HG03378 (cell line): ENCODE results near the gene DCLK1.
"Not testable (repeated sequence)": the region's sequence is repeated elsewhere in the genome, so short reads cannot be mapped to it uniquely, and the experiment has no call there.

ENCODE experiments used
- ATAC-seq: cut with Tn5 transposase; IDR thresholded peaks from one replicate; pipeline ENCODE4 v1.9.1; 2021; ENCODE audit warnings: mild to moderate bottlenecking, moderate library complexity; ENCODE audit not compliant: unreplicated experiment

DCLK1 gene

DNA sequence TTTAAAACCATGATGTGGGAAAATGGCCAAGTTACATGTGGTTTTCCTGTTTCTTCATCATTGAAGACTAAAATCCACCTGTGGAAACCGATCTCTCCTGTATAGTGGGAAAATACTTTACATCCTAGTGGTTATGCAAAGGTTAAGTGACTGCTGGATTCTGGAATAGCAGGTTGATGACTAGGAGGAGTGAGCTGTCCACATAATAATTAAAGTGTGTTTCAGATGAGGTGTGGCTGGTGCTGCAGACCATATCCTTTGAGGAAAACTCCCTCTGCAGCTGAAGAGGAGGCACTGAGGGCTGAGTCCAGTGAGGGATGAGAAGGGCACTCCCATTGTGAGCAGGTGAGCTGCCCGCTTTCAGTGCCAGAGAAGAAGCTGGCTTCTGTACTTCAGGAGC is 43.2 kb downstream of the DCLK1 start:
- ATAC-seq: no peak

DNA sequence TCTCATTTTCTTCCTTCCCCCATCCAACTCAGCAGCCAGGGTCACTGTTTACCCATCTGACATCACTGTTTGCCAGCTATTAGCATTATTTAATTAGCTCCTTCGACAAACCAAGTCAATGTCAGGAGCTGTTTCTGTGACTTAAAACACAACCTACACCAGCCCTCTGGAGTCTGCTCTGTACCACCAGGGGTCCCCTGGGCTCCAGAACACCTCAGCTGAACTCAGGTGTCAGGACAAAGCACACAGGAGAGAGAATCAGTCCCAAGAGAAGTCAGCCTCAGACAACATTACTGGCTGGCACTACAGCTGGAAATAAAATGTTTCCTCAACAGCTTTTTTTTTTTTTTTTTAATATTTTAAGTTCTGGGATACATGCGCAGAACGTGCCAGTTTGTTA is 45.1 kb downstream of the DCLK1 start:
- no peak for ATAC-seq

DNA sequence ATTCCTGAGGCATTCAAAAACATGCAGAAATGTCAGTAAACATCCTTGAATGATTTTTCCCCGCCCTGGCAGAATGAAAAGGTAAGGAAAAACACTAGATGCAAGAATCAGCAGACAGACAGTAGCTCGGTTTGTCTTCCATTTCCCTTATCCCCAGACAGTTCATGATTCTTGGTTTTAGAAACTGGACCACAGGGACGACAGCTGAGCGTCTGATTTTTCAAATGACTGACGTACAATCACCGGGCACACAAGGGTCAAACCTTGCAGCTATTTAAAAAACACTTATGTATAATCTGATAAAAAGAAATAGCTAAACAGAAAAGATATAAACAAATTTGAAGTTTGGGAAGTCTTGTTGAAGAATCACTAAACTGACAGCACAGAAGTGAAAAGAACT is 47.1 kb downstream of the DCLK1 start:
- ATAC-seq: no peak

DNA sequence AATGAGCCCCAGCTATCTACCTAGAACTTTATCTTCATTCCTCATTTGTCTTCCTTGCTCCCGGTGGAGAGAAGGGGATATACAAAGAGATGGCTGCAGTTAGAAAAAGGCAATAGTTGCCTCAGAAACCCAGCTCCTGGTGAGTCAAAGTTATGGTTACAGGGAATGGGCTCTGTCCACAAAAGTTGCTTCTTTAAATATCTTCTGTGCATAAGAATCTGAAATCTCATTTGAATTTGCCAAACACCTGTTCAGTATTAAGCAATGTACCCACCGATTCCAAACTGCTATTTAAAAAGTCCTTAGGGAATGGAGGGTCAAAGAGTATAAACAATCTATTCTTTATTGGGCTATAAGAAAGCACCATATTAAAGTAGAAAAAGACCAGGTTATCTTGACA is 48.4 kb downstream of the DCLK1 start:
- ATAC-seq: no peak

DNA sequence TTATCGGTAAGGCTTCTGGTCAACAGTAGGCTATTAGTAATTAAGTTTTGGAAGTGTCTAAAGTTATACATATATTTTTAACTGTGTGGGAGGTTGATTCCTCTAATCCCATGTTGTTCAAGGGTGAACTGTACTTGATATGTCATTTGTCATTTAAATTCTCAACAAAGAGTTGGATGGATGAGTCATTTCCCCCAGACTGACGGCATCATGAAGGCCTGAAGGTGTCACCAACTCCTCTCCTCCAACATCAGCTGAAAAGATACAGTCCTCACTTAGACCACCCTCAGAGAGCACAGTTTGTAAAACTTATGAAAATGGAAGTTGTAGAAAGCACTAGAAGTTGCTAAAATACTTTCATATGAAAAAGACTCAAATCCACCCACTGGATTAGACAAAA is 48.8 kb downstream of the DCLK1 start:
- ATAC-seq: no peak

DNA sequence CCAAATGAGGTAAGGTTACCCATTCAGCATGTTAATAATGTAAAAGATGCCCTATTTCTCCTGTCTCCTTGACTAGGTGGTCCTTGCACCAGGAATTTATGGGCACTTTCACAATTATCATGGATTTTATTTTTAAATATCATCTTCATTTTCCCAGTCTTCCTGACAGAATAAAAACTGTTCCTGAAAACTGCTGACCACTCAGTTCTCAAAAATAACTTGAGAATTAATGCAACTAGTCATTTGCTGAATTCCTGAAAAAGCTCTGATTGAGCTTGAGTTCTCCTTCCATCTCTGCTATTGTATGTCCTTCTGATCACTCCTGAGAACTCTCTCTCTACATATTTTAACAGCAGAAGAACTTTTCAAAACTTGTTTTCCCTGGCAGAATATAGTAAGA is 55.0 kb downstream of the DCLK1 start:
- ATAC-seq: no peak

DNA sequence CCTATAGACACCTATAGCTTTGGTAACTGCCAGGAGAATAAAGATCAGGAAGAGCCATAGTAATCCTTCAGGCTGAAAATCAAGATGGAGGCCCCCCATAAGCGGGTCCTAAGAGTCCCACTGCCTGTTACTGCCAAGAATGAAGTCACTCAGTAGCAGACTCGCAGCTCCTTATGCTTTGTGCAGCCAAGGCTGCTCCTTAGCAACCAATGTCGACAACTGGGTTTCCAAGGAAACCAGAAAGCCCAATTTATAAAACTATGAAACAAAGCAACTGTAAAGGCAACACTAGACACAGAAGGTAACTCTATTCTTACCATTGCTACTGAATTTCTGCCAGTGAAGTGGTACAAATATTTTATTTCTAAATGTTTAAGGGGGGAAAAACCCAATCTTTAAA is 56.5 kb downstream of the DCLK1 start:
- ATAC-seq: no peak

DNA sequence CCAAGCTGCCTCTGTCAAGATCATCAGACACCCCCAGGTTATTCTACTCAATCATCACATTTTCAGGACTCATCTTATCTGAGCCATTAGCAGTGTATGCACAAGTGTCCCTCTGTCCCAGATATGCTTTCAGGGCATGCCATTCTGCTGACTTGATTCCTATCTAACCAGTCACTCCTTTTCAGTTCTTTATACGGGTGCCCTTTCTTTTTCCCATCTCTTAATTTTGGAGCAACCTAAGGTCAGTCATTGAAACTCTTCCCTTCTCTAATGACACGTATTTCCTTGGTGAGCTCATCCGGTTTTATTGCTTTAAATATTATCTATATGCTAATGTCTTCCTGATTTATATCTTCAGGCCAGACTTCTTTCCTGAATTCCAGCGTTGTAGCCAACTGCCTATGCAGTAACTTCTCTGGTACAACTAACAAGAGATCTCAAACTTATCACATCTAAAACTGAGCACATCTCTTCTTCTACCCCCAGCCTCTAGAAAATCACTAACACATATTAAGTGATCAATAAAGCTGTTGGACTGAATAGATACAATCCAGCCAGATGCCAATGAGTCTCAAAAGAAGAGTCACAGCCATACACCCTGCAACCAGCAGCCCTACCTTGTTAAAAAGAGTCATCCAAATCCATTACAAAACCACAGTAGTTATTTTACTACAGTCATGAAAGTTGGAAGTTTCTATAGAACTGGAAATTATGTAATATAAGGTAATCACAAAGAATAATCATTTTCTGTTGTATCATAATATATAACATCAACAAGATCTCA is 58.8 kb downstream of the DCLK1 start:
- no peak for ATAC-seq

DNA sequence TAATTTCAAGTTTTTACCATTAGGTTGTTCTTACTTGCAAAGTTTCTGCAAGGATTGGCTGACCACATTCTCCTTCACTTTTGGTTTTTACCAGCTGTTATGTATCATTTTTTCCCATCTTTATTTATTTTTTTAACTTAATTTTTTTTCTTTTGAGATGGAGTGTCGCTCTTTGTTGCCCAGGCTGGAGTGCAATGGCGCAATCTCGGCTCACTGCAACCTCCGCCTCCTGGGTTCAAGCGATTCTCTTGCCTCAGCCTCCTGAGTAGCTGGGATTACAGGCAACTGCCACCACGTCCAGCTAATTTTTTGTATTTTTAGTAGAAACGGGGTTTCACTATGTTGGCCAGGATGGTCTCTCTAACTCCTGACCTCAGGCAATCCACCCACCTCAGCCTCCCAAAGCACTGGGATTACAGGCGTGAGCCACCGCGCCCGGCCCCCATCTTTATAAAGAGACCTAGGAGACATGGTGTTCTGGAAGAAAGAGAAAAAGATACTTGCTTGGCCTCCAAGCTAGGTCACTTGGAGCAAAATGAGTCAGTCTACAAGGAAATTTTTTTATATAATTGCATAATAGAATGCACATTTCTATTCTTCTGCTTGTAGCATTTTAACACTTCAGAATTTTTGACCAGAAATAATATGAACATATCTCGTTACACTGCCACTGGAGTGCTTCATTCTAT is 60.5 kb downstream of the DCLK1 start:
- ATAC-seq: not testable (repeated sequence)

DNA sequence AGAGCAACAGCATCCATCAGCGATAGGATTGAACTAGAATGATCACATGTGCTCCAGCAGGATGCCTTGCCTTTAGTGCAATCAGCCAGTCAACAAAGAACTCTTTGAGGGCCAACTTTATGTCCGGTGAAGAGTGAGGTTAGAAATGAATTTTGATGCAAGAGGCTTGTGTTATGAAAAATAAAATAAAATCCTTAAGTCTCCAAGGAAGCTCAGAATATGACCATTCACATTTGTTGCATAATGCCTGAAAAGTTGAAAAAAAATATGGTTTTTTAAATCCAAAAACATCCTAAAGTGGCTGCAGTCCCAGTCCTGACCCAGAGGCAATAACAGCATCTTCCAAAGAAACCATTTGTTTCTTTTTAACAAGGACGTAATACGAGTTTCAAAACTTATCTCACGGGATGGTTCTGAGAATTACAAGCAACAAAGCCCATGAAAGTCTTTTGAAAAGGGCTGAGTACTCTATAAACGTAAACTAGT is 61.3 kb downstream of the DCLK1 start:
- no peak for ATAC-seq

DNA sequence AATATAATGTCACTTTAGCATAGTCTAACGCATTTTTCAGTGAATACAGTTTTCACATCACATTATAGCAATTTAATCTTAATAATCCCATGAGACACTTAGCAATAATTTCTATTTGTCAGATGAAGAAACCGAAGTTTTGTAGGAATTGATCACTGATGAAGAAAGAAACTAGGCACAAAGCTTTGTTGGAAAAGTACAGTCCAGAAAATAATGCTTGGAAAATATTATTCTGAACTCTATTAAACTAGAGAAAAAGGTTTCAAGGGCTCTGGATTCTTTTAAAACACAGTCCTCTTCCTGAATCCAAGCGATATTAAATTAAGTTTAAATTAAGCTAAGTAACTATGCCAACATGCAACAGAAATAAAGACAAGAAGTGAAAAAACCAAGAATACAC is 62.2 kb downstream of the DCLK1 start:
- no peak for ATAC-seq

DNA sequence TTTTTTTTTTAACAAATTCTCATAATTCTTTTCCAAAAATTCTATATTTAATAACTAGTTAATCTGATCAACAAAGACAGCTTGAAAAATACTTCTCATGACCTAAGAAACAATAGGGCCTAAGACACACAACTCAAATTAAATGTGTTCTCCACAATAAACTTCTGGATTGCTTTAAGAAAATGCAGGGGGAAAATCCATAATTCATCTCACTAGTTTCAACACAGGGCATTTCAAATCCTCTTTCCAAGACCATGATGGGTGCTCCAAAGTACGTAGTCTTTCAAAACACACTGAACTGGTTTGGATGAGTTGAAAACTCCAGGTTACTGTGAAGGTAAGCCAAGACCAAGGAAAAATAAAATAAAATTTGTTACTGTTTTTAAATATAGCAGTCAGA is 62.6 kb downstream of the DCLK1 start:
- no peak for ATAC-seq

DNA sequence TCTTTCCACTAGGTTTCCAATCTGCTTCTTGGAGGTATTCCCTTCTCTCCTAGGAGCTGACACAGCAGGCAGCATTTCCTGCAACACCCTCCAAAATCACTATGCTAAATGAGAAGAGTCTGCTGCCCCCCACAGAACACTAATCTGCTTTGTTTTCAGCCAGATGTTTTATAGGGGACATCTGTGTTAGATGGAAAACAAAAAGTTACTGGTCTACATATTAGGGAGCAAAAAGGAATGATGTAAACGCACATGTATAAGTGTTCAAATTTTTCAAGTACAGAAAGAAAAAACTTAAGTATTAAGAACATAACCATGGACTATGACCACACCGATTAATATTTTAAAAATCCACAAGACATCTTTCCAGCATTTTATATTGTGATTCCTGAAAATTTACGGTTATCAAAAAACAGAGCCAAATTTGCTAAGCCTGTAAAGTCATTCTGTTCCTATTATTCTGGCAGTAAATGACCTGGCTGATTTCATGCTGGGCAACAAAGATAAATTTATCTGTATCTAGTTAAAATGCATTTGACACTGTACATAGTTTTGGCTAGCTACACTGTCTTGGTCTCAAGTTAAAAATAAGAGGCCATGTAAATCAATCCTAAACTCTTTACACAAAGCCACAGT is 63.3 kb downstream of the DCLK1 start:
- ATAC-seq: no peak

DNA sequence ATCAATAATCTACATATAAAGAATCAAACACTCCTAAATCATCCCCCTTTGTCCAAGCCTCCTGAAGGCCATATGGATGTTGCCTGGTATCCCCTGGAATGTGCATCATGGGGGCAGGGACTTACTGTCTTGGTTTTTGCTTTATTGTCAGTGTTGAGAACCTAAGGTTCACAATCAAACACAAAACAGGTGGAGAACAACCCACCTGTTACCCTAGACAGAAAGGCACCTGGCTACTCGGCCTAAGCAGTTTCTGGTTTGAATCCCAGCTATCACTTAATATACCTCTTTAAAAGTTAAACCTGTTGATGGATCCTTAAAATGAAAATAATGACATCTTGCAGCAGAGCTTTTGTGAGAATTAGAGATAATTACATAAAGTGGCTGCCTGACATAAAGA is 68.9 kb downstream of the DCLK1 start:
- ATAC-seq: no peak

DNA sequence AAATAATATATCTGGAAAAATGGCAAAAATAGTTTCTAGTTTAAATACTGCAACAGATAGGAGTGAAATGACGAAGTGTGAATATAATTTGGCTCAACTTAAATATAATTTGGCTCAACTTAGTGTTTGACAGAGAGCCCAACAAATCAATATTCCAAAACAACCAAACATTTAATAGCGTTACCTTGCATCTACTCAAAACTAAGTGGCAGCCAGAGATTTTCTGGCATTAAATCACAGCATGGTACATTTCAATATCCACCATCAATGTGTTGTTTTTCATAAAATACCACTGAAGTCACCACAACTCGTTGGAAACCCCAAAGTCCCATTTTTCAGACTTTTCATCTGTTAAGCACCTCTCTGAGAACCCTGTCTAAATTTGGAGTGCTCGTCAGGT is 69.6 kb downstream of the DCLK1 start:
- no peak for ATAC-seq

DNA sequence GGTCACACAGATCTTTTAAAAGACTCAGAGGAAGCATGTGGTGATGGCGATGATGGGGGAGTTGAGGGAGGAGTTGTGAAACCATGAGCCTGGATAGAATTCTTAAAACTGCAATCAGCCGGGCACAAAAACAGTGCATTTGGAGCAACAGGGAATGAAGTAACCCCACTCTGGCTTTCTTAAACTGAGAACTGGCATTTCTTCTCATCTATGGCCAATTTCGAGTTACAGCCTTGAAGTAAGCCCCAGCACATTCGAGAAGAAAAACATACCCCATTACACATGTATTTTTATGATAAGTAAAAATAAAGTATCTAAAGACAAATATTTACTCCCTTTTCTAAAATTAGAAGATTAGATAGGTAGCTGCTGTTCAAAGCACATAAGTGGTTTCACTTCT is 70.1 kb downstream of the DCLK1 start:
- ATAC-seq: no peak

DNA sequence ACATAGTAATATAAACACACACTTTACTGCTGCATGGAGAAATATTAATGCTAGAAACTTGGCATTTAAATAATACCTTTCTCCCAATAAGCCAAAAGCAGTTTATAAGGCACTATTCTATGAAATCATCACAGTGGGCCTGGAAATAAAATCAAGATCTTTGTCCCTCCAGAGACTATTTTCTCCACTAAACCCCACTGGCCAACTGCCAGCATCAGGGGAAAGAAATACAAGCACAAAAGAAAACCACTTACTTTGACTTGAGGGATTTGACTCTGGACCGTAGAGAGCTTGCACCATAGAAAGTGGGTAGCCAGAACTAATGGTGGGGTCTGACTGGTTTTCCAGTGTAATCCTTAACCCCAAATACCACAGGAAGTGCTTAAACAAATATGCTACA is 71.9 kb downstream of the DCLK1 start:
- ATAC-seq: no peak

DNA sequence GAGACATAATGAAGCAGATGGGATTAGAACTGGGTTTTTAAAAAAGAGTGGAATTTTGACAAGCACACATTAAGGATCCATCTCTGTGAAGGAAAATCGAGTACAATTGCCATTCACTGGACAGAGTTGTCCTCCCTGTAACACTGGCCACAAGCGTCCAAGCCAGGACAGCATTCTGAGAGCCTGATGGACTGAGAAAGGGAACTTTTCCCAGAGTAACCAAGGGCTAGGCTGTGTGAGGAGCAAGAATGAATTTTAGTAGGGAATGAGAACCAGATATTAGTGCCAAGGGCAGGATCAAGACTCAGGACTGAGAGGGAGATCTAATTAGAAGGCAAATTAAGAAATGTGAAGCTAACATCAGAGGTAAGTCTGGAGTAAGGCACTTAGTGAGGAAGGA is 73.1 kb downstream of the DCLK1 start:
- no peak for ATAC-seq

DNA sequence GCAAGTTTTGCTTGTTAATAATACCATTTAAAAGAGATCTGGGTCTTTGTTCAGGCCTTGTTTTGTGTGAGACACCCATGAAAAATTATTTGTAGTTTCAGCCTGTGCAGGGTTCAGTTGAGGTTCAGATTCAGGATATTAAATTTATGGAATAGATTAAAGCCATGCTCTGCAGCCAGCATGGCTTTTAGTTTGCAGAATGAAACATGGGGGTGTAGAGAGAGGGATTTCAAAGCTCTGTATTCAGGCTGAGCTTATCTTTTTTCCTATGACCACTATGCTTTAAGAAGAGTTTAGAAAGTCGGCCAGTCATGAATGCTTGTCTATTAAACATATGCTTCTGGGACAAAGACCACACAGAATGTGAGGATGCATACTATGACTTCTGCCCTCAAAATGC is 73.6 kb downstream of the DCLK1 start:
- ATAC-seq: no peak

DNA sequence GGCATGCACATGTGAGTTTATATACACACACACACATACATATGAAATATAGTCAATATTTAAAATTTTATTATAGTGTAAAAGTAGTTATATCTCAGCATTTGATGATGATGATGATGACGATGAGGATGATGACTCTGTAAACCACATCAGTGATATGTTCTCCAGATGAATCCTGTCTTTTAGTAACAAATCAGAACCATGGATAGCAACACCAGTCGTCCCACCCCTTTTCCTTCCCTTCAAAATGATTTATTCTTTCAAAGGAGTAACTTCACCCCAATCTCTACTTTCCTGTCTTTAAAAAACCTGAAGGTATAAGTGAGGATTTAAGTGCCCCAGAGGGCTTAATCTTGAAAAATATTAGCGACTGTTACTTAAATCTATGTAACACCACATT is 74.1 kb downstream of the DCLK1 start:
- no peak for ATAC-seq

DNA sequence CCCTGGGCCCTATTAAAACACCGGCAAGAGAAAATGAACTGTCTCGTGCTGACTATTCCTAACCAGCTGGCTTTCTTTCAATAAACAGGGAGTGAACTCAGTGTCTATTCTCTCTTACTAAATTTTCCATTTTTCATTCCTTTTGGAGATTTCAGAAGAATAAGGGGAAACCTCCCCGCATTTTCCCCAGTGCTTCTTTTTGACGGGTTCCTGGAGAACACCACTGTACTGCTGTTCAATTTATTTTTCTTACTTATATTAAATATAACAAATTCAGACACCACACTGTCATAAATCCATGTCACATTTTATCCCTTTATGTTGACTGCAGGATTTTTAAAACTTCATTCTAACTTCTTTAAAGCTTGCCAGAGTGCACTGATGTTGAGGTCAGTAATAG is 75.8 kb downstream of the DCLK1 start:
- ATAC-seq: no peak

DNA sequence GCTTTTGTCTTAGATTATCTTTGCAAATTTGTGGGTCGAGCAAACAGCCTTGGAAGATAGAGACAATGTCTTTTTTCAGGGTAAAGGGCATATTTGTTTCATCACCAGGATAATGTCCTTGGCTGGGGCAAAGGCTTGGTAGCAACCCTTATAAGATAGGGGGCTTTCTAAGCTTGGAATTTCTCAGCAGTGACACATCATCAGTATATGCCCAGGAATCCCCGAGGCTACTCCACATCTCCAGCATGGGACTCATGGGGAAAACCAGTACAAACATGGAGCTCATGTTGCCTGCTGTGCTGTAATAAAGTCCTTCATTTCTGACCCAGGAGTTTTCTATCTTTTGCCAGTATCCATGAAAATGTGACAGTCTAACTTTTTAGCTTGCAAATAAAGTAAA is 77.1 kb downstream of the DCLK1 start:
- ATAC-seq: no peak
